ENCODE results near the gene TMEM151B.

Gene TMEM151B

GRCh38 chr6:44237813-44238433 is 32.3 kb upstream of the TMEM151B start:
- TF ChIP-seq CTCF (IDR thresholded peaks at IDR 0.05; ENCODE audit: extremely low read depth, insufficient read depth, missing control alignments) = peak; percentile 98
- peak; percentile 87 for DNase-seq (ENCODE audit: low spot score)
- in situ Hi-C loops (cut with MboI; ENCODE audit: low pct_unique_long_range_greater_than_20kb, low sequenced_read_pairs, unreplicated experiment) = loop anchor here (5.0 kb wide), 1 partner anchor 66 kb away; no protein-coding TSS in a partner anchor

- no peak for DNase-seq (ENCODE audit: low spot score)
- TF ChIP-seq CTCF (IDR thresholded peaks at IDR 0.05; ENCODE audit: extremely low read depth, insufficient read depth, missing control alignments) = no peak
- in situ Hi-C loops (cut with MboI; ENCODE audit: low pct_unique_long_range_greater_than_20kb, low sequenced_read_pairs, unreplicated experiment) = loop anchor here (5.0 kb wide), 1 partner anchor 67 kb away; no protein-coding TSS in a partner anchor
Measured at GRCh38 chr6:44238687-44239350, 31.4 kb upstream of the TMEM151B start.

GRCh38 chr6:44243345-44243744 is 26.9 kb upstream of the TMEM151B start:
- in situ Hi-C loops (cut with MboI; ENCODE audit: low pct_unique_long_range_greater_than_20kb, low sequenced_read_pairs, unreplicated experiment) = no loop called here
- TF ChIP-seq CTCF (IDR thresholded peaks at IDR 0.05; ENCODE audit: extremely low read depth, insufficient read depth, missing control alignments) = no peak
- no peak for DNase-seq (ENCODE audit: low spot score)

- DNase-seq (ENCODE audit: low spot score) = no peak
- TF ChIP-seq CTCF (IDR thresholded peaks at IDR 0.05; ENCODE audit: extremely low read depth, insufficient read depth, missing control alignments) = no peak
- in situ Hi-C loops (cut with MboI; ENCODE audit: low pct_unique_long_range_greater_than_20kb, low sequenced_read_pairs, unreplicated experiment) = no loop called here
Measured at GRCh38 chr6:44245391-44245911, 24.8 kb upstream of the TMEM151B start.

- peak; percentile 61 for TF ChIP-seq CTCF (IDR thresholded peaks at IDR 0.05; ENCODE audit: extremely low read depth, insufficient read depth, missing control alignments)
- peak; percentile 88 for DNase-seq (ENCODE audit: low spot score)
- in situ Hi-C loops (cut with MboI; ENCODE audit: low pct_unique_long_range_greater_than_20kb, low sequenced_read_pairs, unreplicated experiment) = no loop called here
Measured at GRCh38 chr6:44245912-44246662, 24.2 kb upstream of the TMEM151B start.

- in situ Hi-C loops (cut with MboI; ENCODE audit: low pct_unique_long_range_greater_than_20kb, low sequenced_read_pairs, unreplicated experiment) = no loop called here
Measured at GRCh38 chr6:44246663-44247337, 23.4 kb upstream of the TMEM151B start, which contains the start of gene HSP90AB1. Gene HSP90AB1 (plus strand): TSS chr6:44247101. CDS start chr6:44248630, 1,529 bp downstream.

More at GRCh38 chr6:44246663-44247337, 23.4 kb upstream of the TMEM151B start, which contains the start of gene HSP90AB1:
- TF ChIP-seq CTCF (IDR thresholded peaks at IDR 0.05; ENCODE audit: extremely low read depth, insufficient read depth, missing control alignments) = no peak
- DNase-seq (ENCODE audit: low spot score) = peak; percentile 98

Measured in GM13977 (cell line).